ENCODE data around the gene SHF. TPM values are rescaled to one million over a fixed set of nuclear protein-coding genes. Genes with fewer than 3 reads are reported as not detected.

The SHF gene
- total RNA-seq, 1 donor from 2014 or later = 5.0 TPM

- DNase-seq (no peak), ATAC-seq (no peak)
- intact Hi-C loops (cut with micrococcal nuclease) = no loop called here
These were observed 10.5 kb downstream of the SHF start for GRCh38 chr15:45177285-45177684.

GRCh38 chr15:45174577-45174976, 13.2 kb downstream of the SHF start:
- ATAC-seq (no peak), DNase-seq (no peak)
- intact Hi-C loops (cut with micrococcal nuclease) = no loop called here

GRCh38 chr15:45174069-45174468, 13.7 kb downstream of the SHF start:
- no peak for DNase-seq
- intact Hi-C loops (cut with micrococcal nuclease) = no loop called here
- ATAC-seq = no peak

- DNase-seq = no peak
- intact Hi-C loops (cut with micrococcal nuclease) = no loop called here
- ATAC-seq = no peak
These were observed 15.9 kb downstream of the SHF start for GRCh38 chr15:45171912-45172311.

GRCh38 chr15:45169608-45170480, 17.9 kb downstream of the SHF start:
- intact Hi-C loops (cut with micrococcal nuclease) = loop anchor here (10.0 kb wide), 1 partner anchor 285 kb away; no protein-coding TSS in a partner anchor
- ATAC-seq = no peak
- no peak for DNase-seq

GRCh38 chr15:45168751-45169551, 18.8 kb downstream of the SHF start:
- ATAC-seq = no peak
- intact Hi-C loops (cut with micrococcal nuclease) = loop anchor here (10.0 kb wide), 1 partner anchor 286 kb away; no protein-coding TSS in a partner anchor
- DNase-seq = no peak

GRCh38 chr15:45168286-45168685, 19.5 kb downstream of the SHF start:
- no peak for DNase-seq
- ATAC-seq = no peak
- intact Hi-C loops (cut with micrococcal nuclease) = loop anchor here (10.0 kb wide), 1 partner anchor 287 kb away; no protein-coding TSS in a partner anchor

GRCh38 chr15:45167631-45168205, 20.0 kb downstream of the SHF start:
- intact Hi-C loops (cut with micrococcal nuclease) = loop anchor here (10.0 kb wide), 1 partner anchor 287 kb away; no protein-coding TSS in a partner anchor
- DNase-seq = no peak
- no peak for ATAC-seq

- intact Hi-C loops (cut with micrococcal nuclease) = loop anchor here (10.0 kb wide), 1 partner anchor 288 kb away; no protein-coding TSS in a partner anchor
- peak; percentile 84 for ATAC-seq
These were observed 20.7 kb downstream of the SHF start for GRCh38 chr15:45166834-45167630.

GRCh38 chr15:45165536-45165935, 22.2 kb downstream of the SHF start:
- intact Hi-C loops (cut with micrococcal nuclease) = loop anchor here (10.0 kb wide), 1 partner anchor 289 kb away; no protein-coding TSS in a partner anchor
- no peak for DNase-seq
- ATAC-seq = no peak

More at GRCh38 chr15:45166834-45167630, 20.7 kb downstream of the SHF start:
- DNase-seq = peak; percentile 89

- intact Hi-C loops (cut with micrococcal nuclease) = loop anchor here (10.0 kb wide), 1 partner anchor 290 kb away; no protein-coding TSS in a partner anchor
- ATAC-seq (no peak), DNase-seq (peak; percentile 8)
These were observed 22.9 kb downstream of the SHF start for GRCh38 chr15:45164914-45165313.

- no peak for ATAC-seq
- intact Hi-C loops (cut with micrococcal nuclease) = loop anchor here (10.0 kb wide), 1 partner anchor 291 kb away; no protein-coding TSS in a partner anchor
These were observed 24.3 kb downstream of the SHF start for GRCh38 chr15:45163508-45163856.

GRCh38 chr15:45162771-45163507, 24.8 kb downstream of the SHF start:
- ATAC-seq = peak; percentile 65
- intact Hi-C loops (cut with micrococcal nuclease) = loop anchor here (10.0 kb wide), 1 partner anchor 292 kb away; no protein-coding TSS in a partner anchor
- DNase-seq = peak; percentile 84

More at GRCh38 chr15:45163508-45163856, 24.3 kb downstream of the SHF start:
- DNase-seq = no peak

GRCh38 chr15:45161666-45162065, 26.1 kb downstream of the SHF start:
- DNase-seq = peak; percentile 27
- intact Hi-C loops (cut with micrococcal nuclease) = loop anchor here (10.0 kb wide), 1 partner anchor 293 kb away; no protein-coding TSS in a partner anchor
- ATAC-seq = no peak

- DNase-seq (peak; percentile 21), ATAC-seq (peak; percentile 13)
- intact Hi-C loops (cut with micrococcal nuclease) = no loop called here
These were observed 29.8 kb downstream of the SHF start for GRCh38 chr15:45157974-45158373.

- intact Hi-C loops (cut with micrococcal nuclease) = no loop called here
- ATAC-seq (no peak), DNase-seq (no peak)
These were observed 30.9 kb downstream of the SHF start for GRCh38 chr15:45156744-45157455.

- ATAC-seq (no peak), DNase-seq (no peak)
- intact Hi-C loops (cut with micrococcal nuclease) = no loop called here
These were observed 32.0 kb downstream of the SHF start for GRCh38 chr15:45155739-45156138.

Data from left ventricle myocardium superior (tissue), 1 donor.